HG02870 (cell line): ENCODE measurements around the gene LRRC51.

Source experiments
- ATAC-seq: cut with Tn5 transposase; IDR thresholded peaks from one replicate; pipeline ENCODE4 v1.9.1; 2021; ENCODE audit warnings: mild to moderate bottlenecking, moderate library complexity; ENCODE audit not compliant: unreplicated experiment

The LRRC51 gene

GRCh38 chr11:72080326-72081183 lies at the start of gene LRRC51, which contains the start of gene NUMA1:
LRRC51 (plus strand) TSS chr11:72080850; CDS start chr11:72089084, 8,234 bp downstream.
NUMA1 (minus strand) TSS chr11:72080542; CDS start chr11:72035943, 44,599 bp downstream.
- ATAC-seq: peak; percentile 94

DNA sequence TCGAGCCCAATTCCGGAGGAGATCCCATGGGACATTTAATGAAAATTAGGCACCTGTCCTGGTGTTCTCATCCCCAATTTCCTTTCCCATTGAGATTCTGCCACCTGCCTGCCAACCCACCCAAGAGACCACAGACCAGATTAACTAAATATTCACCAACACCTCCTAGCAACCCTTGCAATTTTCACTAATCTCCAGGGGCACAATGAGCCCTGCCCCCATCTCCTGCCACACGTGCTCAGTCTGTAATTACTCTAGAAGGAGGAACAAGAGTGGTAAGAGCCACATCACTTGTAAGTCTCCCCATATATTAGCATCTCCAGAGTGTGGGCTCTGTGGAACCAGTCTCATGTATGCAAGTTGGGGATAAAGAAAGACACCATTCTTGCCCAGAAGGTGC lies 44.0 kb upstream of the LRRC51 start:
- ATAC-seq: no peak

- no peak for ATAC-seq
Measured at GRCh38 chr11:72037554-72038311, 42.9 kb upstream of the LRRC51 start.

GRCh38 chr11:72038491-72038890 lies 42.2 kb upstream of the LRRC51 start:
- no peak for ATAC-seq

GRCh38 chr11:72039031-72039855 lies 41.4 kb upstream of the LRRC51 start:
- no peak for ATAC-seq

DNA sequence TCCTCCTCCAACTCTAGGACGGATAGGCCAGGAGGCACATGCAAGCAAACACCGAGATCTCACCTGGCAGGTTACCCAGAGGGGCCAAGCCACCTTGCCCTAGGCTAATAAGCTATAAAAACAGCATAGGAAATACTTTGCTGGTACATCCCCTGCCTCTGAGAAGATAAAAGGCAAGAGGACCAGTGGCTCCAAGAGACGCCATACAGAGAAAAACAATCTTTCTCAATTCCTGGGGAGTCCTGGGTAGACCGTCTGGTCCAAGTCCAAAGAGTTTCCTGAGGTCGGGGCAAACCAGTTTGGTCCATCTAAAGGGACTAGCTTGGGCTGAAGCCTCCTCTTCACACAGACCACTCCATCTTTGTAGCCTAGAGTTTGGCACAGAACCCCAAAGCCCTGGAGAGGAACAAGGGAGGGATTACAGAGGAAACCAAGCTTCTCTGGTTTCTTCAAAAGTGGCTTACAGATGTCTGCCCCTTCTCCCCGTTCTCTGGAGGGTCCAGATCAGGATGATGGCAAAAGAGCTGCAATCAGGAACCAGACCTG lies 40.7 kb upstream of the LRRC51 start:
- ATAC-seq: no peak

- ATAC-seq: no peak
Measured at GRCh38 chr11:72040491-72041363, 39.9 kb upstream of the LRRC51 start.

DNA sequence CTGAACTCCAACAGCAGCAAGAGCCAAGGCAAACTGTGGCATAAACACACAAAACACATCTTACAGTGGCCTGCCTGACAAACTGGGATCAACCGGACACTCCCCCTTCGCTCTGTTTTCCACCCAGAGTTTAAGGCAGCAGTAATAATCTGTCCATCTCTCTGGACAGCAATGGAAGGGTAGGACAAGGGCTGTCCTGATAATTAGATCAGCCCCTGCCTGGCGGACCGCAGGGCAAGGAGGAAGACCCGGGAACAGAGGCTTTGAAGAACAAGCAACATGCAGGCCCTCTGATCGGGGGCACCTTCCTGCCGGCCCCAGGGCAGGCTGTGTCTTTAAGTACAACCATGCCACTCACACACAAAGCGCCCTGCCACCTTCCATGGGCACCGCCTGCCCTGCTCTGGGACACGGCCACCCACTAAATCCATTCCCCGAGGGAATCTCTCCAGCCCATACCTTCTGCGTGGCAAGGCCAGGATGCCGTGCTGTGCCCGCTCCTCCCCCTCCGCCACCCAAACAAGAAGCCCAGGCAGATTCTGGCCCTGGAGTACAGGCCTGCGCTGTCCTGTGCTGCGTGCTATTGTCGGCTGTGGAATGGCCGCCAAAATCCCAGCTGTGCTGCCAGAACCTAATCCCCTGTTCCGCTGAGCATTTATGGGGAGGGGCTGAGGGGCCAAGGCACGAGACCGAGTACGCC lies 39.1 kb upstream of the LRRC51 start:
- ATAC-seq: no peak

DNA sequence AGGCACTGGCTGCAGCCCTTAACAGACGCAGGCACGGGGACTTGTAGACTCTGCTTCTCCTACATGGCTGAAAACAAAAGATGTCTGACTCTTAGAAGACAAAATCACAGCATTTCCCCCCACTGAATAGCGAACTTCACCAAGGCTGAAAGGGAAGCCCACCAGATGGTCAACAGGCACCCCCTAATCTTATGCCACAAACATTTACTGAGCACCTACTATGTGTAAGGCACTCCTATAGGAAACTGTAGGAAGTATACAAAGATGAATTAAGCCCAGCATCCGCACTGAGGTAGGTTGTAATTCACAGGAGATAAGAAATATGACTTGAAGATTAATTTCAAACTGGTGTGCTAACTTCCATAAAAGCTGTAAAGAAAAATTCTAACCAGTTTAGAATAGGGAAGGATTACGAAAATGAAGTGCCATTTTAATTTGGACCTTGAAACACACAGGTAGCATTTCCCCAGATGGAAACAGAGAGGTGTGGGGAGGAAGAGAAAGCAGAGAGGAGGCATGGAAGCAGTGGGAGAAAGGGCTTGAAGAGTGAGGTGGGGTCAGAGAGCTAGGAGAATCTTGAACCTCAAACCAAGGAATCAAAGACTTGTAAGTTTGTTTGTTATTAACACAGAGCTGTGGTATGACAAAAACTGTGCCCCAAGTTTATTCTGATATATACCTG lies 38.4 kb upstream of the LRRC51 start:
- no peak for ATAC-seq

DNA sequence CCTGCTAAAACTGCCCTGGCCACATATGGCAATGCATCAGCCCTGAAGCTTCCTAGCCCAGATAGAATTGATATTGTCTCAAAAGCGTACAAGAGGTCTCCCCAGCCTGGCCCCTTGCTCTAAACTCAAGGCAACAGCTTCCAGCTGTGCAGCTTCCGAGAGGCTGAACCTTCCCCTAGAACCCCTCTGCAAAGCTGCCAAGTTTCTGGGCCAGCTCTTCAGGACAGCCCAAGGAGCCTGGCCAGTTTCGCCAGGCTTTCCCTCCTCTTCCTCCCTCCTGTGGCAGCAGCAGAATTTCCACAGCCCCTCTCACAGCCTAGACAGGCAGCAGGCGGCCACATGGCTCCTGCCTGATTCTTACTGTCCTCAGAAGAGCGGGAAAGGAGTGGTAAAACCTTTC lies 34.8 kb upstream of the LRRC51 start:
- no peak for ATAC-seq

DNA sequence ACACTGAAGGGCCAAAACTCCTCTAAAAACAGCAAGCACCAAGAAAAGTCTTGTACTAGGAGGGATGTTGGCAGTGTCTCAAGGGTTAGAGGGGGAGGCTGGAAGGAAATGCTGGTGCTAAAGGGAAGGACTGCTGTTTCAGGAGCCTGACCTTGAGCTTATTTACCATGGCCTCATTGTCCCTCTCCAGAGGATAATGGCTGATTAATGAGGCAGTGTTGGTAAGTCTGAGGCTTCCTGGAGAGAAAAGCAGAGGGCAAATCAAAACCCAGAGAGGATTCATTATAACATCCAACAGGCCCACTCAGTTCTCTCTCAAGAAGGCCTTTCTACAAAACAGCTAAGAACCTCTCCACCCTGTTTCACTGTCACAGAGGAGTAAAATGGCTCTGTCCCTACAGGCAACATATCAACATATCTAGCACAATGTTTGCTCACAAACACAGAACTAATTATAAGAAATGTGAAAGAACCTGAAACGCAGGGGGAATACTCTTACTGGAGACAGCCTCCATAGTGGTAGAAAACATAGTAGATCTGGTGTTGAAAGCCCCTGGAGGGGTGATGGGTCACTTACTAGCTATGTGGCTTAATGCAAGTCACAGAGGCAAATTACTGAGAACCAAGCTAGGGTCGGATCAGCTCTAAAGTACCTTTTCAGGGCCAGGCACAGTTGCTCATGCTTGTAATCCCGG lies 31.7 kb upstream of the LRRC51 start:
- ATAC-seq: no peak

GRCh38 chr11:72058416-72059034 lies 22.1 kb upstream of the LRRC51 start:
- no peak for ATAC-seq

GRCh38 chr11:72061739-72062396 lies 18.8 kb upstream of the LRRC51 start:
- no peak for ATAC-seq

GRCh38 chr11:72066855-72067254 lies 13.8 kb upstream of the LRRC51 start:
- no peak for ATAC-seq

DNA sequence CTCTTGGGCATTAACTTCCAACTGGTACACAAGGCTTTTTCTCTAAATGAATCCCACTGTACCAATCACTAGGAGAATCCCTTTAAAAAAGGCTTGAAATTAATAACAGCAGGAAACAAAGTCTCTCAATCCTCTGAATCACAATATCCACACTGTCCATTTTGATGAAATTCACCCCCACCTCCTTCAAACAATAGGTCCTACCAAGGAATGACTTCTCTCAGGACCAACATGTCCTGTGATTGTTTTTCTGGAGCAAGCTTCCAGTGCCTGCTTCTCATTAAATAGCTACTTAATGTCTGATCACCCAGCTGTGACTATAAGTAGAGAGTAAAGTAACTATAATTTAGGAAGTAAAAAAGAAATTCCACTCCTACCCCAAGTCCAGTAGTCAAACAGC lies 13.4 kb upstream of the LRRC51 start:
- no peak for ATAC-seq

DNA sequence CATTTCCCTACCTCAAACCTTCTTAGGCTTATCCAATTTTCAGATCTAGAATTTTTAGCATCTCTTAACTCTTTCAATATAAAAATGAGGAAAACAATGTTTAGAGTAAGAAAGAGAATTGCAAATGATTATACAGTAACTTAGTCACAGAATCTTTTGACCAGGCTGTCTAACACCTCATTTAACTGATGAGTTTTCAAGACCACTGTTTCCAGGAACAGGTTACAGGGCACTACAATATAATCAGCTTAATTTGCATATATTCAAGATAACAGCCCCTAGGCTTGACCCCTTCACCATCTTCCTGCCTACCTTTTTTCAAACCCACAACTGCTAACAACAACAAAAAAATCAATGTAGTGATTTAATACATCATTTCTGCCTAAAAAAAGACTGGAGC lies 13.0 kb upstream of the LRRC51 start:
- no peak for ATAC-seq

GRCh38 chr11:72069200-72069599 lies 11.4 kb upstream of the LRRC51 start:
- ATAC-seq: no peak
